Heart left ventricle (tissue), 13 donors: ENCODE measurements around the gene BAMBI.

ENCODE experiments used
- CTCF ChIP-seq, 12 donors: fragments of 200-600 bp; sonication (generic) in 4 of 12; IDR thresholded peaks; one replicate each; pipeline versions ENCODE4 v1.5.0 to v1.8.0; 2018 to 2022; ENCODE audit warnings: antibody characterized with exemption in 12 of 12, mild to moderate bottlenecking in 5 of 12
- POLR2A ChIP-seq, 2 donors: fragments of 450-650 bp; IDR thresholded peaks; one replicate each; pipeline ENCODE4 v1.6.1; 2017; ENCODE audit warnings: antibody characterized with exemption in 2 of 2, mild to moderate bottlenecking in 2 of 2, moderate library complexity in 2 of 2
- donor health status: ischemic (EF 13 %, LVEDD 7.1; RV severe dilation, severe dysfunction).
- donor health status: DM: no; HTN: yes; CAD: no.
- donor health status: DM: no; HTN: no; CAD: no.
- donor health status: ischemic (EF 25% LVEDD 6.9; RV normal size, moderate dysfunction).
- donor health status: ischemic (EF 25% LVEDD 5.7; RV mildly dilated, moderate dysfunction).
- donor health status: ischemic (EF 35%, LVEDD 5.7; RV mildly dilated, moderate dysfunction).
- donor health status: nonischemic (EF 11% LVEDD 7.7; RV severe dilation, severe dysfunction).
- donor health status: DM: yes; HTN: yes; CAD: no.
- donor health status: PGD.
- donor health status: ischemic (EF 29% LVEDD 5.4; RV normal size, mild dysfunction).
- donor health status: nonischemic (EF 23%, LVEDD 6.1; RV moderate dilation, normal function).

DNA sequence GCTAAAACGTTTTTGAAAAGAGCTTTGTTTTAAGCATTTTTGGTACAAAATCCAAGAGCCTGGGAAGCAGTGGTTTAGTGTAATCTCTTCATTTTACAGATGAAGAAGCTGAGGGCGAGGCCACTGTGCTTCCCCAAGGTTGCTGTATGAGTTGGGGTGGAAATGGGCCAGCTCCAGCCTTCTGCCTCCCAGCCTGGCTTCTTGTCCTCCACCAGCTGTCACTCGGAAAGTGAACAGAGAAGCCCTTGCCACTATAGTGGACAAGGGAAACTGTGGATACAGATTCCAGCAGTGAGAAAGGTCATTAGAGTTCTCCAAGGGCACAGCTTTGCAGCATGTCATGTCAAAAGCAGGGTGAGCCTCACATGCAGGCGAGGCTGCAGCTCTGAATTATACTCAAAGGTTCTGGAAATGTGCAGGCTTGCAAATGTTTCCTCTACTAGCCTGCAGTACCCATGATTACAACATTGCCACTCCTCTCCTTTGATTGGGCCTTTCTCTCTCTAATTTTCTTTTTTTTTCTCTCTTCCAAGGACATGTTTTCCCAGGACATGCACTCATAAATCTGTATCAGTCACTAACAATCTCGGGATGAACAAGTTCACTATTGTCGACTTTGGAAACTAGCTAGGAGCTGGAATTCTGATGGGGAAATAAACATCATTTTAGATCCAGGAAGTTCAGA, 33.0 kb downstream of the BAMBI start:
- no peak for TF ChIP-seq POLR2A (IDR thresholded peaks at IDR 0.05)
- TF ChIP-seq CTCF (IDR thresholded peaks at IDR 0.05): no peak
